GM13977 (cell line): Measurements from ENCODE around the gene CBLC.
A peak's percentile ranks its signal among the peaks of the same experiment; 100 is the strongest.

Experiments used
- DNase-seq: peaks from one replicate; pipeline ENCODE4 v3.0.0; 2012; ENCODE audit warnings: low spot score
- in situ Hi-C: fragments of 300-500 bp; cut with MboI; formaldehyde crosslinking; loops from one replicate; pipeline ENCODE4 v1.12.0; 2022; ENCODE audit warnings: low sequenced_read_pairs, low pct_unique_long_range_greater_than_20kb, mixed read lengths, inconsistent platforms; ENCODE audit not compliant: unreplicated experiment
- TF ChIP-seq, protein P1 (sequence below): IDR thresholded peaks from 2 replicates; pipeline ENCODE4 v1.5.1; 2012; ENCODE audit warnings: mild to moderate bottlenecking, control low read depth; ENCODE audit not compliant: insufficient read depth; ENCODE audit errors: extremely low read depth, missing control alignments

CBLC gene

DNA sequence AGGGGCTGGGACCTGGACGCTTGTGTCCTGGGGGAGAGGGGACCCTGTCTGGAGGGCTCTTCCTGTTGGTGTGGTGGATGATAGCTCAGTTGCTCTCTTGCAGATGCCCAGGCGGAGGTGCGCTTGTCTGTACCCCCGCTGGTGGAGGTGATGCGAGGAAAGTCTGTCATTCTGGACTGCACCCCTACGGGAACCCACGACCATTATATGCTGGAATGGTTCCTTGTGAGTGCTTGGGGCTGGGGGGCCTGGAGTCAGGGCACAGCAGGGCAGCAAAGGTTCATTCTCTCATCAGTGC is 33.4 kb downstream of the CBLC start:
- TF ChIP-seq, protein P1, sequence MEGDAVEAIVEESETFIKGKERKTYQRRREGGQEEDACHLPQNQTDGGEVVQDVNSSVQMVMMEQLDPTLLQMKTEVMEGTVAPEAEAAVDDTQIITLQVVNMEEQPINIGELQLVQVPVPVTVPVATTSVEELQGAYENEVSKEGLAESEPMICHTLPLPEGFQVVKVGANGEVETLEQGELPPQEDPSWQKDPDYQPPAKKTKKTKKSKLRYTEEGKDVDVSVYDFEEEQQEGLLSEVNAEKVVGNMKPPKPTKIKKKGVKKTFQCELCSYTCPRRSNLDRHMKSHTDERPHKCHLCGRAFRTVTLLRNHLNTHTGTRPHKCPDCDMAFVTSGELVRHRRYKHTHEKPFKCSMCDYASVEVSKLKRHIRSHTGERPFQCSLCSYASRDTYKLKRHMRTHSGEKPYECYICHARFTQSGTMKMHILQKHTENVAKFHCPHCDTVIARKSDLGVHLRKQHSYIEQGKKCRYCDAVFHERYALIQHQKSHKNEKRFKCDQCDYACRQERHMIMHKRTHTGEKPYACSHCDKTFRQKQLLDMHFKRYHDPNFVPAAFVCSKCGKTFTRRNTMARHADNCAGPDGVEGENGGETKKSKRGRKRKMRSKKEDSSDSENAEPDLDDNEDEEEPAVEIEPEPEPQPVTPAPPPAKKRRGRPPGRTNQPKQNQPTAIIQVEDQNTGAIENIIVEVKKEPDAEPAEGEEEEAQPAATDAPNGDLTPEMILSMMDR, result no peak
- in situ Hi-C loops, result no loop called here
- no peak for DNase-seq

DNA sequence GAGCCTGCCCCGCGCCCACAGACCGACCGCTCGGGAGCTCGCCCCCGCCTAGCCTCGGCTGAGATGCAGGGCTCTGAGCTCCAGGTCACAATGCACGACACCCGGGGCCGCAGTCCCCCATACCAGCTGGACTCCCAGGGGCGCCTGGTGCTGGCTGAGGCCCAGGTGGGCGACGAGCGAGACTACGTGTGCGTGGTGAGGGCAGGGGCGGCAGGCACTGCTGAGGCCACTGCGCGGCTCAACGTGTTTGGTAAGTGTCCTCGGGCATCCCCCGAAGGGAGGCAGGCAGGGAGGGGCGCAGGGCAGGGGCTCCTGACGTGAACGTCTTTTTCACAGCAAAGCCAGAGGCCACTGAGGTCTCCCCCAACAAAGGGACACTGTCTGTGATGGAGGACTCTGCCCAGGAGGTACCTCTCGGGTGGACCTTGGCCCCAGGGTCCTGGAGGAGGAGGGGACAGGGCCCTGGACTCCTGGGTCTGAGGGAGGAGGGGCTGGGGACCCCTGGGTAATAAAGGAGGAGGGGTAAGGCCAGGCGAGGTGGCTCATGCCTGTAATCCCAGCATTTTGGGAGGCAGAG is 34.5 kb downstream of the CBLC start:
- in situ Hi-C loops, result no loop called here

DNA sequence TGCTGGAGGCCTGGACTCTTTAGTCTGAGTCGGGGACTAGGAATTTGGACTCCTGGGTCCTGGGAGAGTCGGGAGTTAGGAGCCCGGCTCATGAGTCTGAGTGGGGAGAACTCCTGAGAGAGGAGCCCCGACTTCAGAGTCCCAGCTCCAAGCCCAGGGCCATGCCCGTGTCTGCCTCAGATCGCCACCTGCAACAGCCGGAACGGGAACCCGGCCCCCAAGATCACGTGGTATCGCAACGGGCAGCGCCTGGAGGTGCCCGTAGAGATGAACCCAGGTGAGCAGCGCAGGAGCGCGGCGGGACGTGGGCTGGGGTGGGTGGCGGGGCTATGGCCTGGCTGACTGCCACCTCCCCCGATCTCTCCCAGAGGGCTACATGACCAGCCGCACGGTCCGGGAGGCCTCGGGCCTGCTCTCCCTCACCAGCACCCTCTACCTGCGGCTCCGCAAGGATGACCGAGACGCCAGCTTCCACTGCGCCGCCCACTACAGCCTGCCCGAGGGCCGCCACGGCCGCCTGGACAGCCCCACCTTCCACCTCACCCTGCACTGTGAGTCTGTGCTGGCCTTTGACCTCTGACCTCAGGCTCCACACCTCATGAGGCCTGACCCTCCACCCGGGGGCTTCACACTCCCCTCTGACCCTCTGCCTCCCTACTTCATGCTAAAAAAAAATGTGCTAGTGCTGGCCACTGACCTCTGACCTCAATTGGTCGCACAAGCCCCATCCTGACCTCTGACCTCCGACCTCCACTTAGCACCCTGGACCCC is 35.6 kb downstream of the CBLC start:
- in situ Hi-C loops, result no loop called here
- TF ChIP-seq, protein P1, result no peak
- peak; percentile 24 for DNase-seq

More for the DNA sequence above, 34.5 kb downstream of the CBLC start:
- TF ChIP-seq, protein P1, result no peak
- no peak for DNase-seq

DNA sequence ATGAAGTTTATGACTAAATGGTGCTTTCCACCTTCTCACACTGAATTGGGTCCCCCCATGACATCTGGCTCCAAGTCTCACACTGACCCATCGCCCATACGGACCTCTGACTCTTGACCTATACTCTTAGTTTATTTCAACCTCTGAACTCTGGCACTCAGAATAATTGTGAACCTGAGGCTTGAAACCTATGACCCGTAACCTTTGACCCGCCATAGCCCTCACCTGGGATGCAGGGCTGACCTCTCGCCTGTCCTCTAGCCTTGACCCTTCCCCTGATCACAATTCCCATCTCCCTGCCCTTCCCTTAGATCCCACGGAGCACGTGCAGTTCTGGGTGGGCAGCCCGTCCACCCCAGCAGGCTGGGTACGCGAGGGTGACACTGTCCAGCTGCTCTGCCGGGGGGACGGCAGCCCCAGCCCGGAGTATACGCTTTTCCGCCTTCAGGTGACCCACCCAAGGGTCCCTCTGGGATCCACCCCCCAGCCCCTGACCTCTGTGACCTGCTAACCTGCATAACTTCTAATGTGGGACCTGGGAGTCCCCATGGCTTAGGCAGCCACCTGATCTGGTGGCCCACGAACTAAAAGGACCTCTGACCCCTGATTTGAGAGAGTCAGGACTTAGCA is 36.3 kb downstream of the CBLC start:
- TF ChIP-seq, protein P1, result no peak
- in situ Hi-C loops, result no loop called here

DNA sequence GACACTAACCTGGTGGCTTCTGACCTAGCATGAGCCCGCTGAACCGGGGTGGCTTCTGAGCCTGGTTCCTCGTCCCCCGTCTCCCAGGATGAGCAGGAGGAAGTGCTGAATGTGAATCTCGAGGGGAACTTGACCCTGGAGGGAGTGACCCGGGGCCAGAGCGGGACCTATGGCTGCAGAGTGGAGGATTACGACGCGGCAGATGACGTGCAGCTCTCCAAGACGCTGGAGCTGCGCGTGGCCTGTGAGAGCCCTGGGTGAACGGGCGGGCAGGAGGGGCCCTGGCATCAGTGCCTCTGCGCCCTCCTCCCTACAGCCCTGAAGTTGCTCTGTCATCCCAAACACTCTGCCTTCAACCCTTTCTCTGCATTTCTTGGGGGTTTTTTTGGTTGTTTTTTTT is 36.8 kb downstream of the CBLC start:
- TF ChIP-seq, protein P1, result no peak
- in situ Hi-C loops, result no loop called here
- peak; percentile 27 for DNase-seq

More for the DNA sequence above, 36.3 kb downstream of the CBLC start:
- DNase-seq, result no peak

DNA sequence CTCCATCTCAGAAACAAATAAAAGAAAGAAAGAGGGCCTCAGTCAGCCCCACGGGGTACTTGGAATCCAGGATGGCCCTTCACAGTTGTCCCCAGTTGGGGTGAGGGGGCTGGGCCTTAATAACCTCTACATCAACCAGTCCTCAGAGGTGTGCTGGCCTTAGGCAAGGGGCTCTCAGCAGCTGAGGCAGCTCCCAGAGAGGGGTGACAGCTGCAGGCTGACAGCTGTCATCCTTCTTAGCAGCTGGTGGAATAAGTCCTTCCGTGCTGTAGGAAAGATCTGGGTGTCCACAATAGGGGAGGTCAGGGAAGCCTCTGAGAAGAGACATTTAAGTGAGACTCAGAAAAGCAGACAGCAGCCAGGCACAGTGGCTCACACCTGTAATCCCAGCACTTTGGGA is 38.6 kb downstream of the CBLC start:
- TF ChIP-seq, protein P1, result no peak
- in situ Hi-C loops, result no loop called here
- DNase-seq, result no peak
